HT1080 (cell line): Measurements from ENCODE around the gene PPARA. TPM values are rescaled to one million over a fixed set of nuclear protein-coding genes. Genes with fewer than 3 reads are reported as not detected.
"Not testable (repeated sequence)": the region's sequence is repeated elsewhere in the genome, so short reads cannot be mapped to it uniquely, and the experiment has no call there.

Experiments used
- DNase-seq: peaks from one replicate; pipeline ENCODE4 v3.0.0-alpha.2; 2015; ENCODE audit warnings: low read depth
- total RNA-seq: library from RNA; depleted of rRNA; stranded (reverse); fragments of >200 nt; shearing (Covaris generic); gene quantifications from 2 replicates; pipeline ENCODE4 v1.2.3, GENCODE V29; 2014

Gene PPARA
- total RNA-seq, 1 experiment from 2014 or later: 4.3 TPM

DNA sequence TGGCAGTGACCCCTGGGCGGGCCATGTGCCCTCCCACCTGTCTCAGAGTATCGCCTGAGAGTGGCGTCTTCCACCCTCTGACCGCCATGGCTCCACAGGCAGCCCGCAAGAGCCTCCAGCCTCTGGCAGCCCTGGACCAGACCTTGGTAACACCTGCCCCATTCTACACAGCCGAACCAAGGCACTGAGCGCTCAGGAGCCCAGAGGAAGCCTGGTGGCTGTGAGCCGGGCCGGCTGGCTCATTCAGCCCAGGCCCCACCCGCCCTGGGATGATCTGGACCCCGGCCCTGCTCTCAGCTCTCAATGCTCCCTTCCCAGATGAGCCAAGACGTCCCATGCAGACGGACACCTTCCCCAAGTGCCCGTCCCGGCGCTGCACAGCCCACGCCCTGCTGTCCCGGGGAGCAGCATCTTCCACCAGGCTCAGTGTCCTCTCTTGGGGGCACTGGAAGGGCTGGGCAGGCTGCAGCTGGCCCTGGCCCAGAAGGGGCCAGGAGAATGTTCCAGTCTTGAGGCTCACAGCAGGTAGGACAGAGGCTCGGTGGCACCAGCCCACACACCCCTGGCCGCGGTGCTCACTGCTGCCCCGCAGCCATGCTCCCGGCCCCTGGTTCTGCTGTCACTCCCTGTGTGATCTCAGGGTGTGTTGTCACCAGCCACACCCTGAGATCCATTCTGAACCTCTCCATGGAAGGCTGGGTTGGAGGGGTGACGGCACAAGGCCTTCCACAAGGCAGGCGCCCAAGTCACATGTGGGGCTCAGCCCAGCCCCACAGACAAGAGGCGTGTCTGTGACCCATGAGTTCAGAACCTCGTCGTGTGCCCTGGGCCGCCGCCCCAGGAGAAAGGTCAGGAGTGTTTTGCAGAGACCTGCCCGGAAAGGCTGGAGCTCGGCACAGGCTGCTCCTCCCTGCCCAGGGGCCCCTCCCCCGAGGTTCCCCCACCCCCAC is 24.2 kb upstream of the PPARA start:
- DNase-seq: no peak

DNA sequence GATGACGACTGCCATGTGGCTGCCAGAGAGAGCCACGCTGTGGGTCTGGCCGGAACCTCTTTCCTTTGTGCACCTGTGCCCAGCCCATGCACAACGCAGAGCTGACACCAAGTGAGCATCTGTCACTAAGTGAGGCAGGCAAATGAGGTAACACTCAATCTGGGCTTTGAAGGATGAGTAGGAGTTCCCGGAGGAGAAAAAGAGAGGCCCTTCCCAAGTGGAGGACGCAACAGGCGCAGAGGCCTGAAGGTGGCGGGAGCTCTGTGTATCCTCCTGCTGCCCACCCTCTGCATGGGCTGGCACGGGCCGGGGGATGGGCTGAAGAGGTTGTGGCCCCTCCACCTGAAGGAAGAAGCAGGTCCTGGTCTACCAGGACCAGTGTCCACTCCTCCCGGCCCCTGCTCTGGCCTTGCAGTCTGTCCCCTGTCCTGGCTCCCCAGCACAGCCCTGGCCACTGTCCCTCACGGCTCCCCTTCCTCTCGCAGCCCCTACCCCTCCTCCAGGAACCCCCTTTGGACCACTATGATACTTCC is 23.4 kb upstream of the PPARA start:
- DNase-seq: no peak

DNA sequence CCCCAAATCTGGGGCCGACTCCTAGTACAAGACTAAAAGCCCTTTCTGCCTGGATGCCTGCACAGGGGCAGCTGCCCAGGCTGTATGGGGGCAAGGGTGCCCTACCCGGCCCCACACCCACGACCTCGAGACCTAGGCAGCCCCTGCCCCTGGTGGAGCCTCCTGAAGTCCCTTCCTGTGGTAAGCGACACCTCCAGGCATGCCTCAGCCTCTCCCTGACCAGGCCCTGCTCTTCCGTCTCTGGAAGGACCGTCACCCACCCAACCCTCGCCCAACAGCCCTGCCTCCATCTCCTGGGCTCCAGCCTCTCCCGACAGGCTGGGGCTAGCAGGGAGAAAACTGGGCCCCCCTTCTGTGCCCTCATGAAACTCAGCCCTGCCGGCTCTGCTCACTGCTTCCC is 22.8 kb upstream of the PPARA start:
- no peak for DNase-seq

DNA sequence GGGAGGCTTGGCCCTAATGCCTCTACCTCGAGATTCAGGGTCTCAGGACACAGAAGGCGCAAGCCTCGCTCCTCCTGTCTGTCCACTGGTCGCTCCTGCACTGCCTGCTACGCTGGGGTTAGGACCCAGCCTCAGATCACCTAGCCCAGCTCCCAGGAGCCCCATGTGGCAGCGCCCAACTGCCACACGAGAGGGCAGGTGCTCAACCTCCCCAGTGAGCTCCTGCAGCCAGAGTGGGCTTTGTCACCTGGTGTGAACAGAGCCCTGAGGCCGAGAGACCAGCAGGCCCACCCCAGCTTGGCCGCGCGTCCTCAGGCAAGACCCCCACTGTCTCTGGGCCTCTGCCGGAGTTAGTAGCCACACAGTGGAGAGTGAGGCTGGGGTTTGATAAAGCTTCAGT is 21.7 kb upstream of the PPARA start:
- no peak for DNase-seq

DNA sequence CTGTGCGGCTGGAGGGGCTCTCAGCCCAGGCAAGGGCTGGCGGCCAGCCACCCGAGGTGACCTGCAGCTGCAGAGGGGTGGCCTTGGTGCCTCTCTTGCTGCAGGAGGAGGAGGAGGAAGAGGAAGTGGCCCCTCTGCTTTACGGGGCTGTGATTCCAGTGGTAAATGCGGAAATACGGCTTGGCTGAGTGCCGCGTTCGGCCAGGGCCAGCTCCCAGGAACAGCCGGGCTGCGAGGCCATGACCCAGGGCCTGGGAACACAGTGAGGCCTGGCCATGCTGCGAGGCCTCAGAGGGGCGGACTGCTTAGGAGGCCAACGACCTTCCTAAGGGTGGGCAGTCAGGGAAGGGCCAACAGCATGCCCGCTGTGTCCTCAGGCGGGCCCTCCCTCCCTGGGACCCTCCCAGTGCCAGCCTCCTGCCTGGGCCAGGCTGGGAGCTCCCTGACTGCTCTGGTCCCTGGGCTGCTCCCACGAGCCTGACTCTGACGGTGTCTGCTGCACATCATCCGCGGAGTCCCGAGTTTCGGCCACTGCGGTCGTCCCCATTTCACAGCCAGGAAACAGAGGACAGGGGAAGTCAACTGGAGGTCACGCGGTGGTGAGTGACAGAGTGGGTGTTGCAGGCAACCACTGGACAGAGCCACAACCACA is 20.8 kb upstream of the PPARA start:
- DNase-seq: no peak

DNA sequence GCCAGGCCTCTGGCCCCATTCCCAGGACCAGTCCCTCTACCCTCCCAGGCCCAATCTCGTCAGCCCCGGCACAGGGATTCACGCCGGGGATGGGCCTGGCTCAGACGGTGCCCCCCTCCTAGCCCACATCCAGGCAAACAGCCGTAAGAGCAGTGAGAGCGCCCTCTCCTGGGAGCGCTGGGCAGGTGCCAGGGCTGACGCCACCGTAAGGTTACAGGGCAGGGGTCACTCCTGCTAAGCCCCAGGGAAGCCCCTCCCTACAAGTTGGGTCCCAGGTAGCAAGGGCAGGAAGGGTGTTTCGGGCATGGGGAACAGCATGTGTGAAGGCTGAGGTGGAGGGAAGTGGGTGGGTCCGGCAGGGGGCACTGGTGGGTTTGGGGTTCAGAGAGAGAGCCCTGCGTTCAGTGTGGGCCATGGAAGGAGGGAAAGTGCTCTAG is 19.2 kb upstream of the PPARA start:
- DNase-seq: no peak

DNA sequence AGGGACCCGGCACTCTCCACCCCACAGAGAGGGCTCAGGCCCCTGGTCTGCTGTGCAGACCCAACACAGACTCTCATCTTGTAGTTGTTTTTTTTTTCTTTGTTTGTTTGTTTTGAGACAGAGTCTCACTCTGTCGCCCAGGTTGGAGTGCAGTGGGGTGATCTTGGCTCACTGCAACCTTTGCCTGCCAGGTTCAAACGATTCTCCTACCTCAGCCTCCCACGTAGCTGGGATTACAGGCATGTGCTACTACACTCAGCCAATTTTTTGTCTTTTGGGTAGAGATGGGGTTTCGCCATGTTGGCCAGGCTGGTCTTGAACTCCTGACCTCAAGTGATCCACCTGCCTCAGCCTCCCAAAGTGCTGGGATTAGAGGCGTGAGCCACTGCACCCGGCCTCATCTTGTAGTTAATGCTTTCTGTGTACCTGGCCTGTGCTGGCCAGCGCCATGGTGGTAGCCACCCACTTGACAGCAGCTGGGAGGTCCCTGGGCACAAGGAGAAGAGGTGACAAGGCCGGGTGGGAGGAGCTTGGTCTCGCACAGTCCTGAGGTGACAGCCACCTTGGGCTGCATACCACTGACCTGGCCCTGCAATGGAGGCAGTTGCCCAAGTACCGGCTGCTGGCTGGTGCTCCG is 18.0 kb upstream of the PPARA start:
- DNase-seq: not testable (repeated sequence)

DNA sequence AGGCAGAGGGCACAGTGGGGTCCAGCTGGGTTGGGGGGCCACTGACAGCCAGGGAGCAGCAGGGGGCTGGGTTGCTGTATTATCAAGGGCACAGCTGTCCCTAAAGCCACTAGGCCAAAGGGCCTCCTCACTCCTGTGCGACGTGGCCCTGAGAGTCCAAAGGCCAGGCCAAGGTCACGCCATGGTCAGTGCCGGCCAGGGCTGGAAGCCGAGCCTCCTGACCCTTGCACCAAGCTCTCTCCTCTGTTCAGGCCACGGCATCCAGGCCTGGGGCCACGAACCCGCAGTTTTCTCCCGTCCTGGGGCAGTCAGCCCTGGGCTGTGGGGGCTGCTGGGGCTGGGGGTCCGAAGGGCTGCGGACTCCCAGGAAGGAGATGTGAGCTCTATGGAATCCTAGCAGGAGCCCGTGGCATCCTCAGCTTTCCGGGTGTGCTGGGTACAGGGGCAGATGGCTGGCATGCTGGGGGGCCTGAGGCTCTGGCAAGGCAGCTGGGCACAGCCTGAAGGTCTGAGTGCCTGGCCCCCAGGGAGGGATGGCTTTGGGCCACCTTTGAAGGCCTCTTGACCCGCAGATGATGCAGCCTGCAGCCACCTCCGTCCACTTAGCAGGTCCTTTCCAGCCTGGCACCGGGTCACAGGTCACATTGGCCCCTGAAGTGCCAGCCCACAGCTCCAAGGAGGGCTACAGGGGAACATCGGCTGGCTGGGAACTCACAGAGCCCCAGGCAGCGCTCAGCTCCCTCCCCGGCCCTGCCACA is 17.3 kb upstream of the PPARA start:
- no peak for DNase-seq

DNA sequence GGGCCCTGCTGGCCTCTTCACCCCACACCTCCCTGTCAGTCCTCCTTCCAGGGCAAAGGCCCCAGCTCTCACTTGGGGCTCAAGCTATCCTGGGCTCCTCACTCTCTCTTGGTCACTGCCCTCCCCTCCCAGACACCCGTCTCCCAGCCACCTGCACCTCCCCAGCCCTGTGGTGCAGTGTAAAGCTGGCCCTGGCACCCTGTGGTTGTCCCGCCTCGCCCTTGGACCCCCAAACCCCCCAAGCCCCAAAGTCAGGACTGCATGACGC is 16.8 kb upstream of the PPARA start:
- DNase-seq: no peak

DNA sequence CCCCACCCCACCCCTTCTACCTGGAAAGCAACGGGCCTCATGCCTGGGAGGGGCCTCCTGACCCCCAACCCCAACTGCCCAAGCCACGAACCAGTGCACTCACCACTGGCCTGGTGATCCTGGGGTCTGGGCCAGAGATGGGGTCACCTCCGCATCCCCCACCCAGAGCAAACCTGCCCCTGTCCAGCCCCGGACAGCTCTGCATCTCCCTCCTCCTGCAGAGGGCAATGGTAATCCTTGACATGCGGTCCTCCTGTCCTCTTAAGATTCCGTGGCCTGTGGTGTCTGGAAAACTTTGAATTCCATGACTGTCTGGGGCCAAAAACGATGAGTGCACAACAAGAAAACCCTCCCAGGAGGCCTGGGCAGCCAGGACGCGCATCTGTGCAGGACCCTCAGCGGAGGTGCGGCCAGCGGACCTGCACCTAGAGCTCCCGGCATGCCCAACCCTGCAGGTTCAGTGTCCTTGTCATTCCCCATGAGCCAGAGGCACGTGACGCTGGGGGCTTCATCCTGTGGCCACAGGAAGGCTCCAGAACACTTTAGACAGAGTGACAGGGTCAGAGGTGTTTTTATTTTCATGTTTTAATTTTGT is 16.1 kb upstream of the PPARA start:
- no peak for DNase-seq

DNA sequence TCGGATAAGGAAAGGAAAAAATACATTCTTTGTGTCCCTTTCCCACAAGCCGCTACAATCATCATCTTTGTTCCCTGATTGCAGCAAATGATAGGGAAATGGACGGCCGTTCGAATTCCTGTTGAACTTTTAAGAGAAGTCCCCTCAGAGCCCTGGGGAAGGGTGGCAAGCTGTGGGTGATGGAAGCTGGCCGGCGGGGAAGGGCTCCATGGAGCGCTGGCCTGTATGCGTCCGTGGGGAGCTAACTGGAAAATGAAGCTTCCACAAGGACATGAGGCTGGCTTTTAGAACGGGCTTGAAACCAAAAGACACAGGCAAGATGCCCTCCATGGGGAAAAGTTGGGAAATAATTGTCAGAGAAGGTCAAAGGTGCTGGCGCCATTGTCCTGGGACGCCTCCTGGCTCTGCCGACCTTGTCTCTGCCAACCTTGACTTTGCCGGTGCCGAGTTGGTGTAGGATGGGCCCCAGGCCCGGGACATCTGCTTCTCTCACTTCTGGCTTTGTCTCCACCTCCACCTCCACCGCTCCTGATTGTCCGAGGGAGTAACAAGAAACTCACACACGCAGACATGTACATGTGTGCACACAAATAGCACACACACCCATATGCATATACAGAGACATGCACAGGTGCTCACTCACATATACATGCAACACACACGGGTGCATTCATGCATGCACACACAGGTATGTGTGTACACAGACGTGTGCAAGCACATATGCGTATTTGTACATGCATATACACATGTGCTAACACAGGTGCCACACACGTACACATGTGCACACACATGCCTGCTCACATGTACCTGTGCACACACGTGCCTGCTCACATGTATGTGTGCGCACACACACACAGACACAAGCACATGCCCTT is 14.5 kb upstream of the PPARA start:
- no peak for DNase-seq

DNA sequence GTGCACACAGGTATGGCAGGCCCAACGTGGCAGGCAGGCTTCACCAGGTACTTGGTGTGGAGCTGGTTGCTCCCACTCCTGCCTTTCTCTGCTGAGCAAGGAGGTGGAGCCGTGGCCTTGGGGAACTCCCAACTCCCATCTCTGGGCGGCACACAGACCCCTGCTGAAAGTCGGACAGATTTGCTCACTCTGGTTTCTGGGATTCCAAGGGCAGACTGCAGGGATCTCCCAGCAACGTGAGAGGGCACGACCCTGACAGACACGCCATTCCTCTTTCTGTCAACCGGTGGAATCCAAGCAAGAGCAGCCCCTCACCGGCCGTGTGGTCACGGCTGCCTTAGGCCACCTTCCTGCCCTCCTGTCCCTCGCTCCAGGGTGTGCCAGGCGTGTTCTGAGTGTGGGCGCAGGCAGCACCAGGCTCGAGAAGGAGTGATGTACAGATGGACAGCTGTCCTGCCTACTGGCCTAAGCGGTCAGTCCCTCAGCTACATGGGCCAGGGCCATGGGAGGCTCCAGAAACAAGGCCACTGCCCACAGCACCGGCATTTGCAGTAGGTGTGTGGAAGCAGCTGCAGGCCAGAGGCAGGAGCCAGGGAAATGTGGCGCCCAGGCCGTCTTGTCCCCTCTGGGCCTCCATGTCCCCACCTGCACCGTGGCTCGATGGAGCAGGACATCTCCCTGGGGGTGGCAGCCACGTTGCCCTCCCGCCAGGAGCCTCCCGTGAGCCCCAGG is 13.7 kb upstream of the PPARA start:
- DNase-seq: no peak

DNA sequence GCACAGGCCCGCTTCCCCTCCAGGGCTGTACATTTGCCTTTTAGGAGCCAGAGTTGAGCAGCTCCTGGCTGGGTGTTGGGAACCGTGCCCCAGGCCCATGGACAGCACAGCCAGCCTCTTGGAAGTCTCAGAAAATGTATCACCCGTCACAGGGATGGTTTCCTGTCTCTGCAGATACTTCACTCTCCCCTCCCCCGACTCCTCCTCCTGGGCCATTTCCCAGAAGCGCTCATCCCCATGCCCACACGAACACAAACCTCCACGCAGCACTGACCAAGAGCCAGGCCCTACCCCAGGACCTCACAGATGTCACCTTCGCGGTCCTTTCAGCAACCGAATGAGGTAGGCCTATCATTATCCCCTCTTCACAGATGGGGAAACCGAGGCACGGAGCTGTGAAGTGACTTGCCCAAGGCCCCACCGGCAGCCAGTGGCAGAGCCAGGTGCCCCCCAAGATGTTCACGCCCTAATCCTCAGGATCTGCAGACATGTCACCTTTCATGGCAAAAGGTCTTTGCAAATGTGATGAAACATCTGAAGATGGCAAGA is 13.0 kb upstream of the PPARA start:
- no peak for DNase-seq

DNA sequence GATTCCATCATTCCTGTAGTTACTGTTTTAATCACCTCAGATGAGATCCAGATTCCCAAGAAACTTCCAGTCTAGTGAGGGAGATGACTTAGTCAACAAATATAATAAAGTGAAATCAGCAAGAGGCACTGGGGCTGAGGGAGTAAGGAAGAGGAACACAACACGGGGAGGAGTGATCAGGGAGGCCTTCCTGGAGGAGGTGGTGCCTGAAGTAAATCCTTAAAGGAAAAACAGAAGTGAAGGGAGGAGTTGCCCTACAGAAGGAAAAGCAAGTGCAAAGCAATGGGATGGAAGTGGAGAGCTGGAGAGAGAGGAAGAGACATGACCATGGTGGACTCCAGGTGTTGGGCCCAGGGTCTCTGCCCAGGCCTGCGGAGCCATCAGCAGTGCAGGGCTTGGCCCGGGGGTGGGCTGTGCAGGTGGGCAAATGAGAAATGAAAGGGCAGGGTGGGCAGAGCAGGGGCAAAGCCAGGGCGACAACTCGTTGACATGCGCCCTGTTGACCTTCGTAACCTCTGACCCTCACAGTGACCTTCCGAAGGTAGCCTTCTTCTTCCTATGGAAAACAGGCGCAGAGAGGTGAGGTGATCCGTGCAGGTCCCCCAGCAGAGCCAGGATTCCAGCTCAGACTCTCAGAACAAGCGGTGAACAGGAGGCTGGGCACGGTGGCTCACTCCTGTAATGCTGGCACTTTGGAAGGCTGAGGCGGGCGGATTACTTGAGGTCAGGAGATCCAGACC is 12.1 kb upstream of the PPARA start:
- DNase-seq: no peak

DNA sequence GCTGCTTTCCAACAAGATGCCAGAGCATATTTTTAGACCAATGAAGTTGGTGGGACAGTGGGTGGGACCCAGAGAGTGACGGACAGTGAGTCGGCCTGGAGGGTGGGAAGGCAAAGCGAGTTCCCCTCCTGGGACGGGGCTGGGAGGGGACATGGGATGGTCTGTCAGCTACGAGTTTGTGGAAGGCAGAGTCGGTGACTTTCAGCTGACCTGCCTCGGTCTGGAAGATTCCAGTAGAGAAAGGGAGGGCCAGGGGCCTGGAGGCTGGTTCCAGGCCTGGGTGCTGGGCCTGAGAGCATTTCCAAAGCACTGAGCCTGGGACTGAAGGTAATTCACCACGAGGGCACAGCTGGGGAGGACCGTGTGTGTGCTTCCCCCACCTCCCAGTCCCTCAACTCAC is 10.9 kb upstream of the PPARA start:
- not testable (repeated sequence) for DNase-seq

DNA sequence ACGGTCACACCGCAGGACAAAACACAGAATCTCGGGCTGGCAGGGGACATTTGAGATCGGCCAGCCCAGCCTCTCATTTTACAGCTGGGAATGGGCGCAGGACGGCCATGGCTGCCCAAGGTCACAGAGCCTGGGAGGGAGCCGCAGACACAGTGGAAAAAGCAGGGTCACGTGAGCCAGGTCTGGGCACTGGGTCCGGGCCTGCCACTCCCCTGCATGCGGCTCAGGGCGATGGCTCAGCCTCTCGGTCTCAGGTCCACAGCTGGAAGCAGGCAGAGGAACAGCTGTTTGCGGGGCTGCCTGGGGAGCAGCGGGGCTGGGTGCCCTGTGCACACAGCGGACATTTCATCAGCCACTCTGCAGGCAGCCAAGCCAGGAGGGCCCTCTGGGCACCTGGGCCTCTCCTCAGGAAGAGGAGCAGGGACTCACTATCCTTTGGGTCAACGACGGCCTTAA is 10.4 kb upstream of the PPARA start:
- DNase-seq: no peak

DNA sequence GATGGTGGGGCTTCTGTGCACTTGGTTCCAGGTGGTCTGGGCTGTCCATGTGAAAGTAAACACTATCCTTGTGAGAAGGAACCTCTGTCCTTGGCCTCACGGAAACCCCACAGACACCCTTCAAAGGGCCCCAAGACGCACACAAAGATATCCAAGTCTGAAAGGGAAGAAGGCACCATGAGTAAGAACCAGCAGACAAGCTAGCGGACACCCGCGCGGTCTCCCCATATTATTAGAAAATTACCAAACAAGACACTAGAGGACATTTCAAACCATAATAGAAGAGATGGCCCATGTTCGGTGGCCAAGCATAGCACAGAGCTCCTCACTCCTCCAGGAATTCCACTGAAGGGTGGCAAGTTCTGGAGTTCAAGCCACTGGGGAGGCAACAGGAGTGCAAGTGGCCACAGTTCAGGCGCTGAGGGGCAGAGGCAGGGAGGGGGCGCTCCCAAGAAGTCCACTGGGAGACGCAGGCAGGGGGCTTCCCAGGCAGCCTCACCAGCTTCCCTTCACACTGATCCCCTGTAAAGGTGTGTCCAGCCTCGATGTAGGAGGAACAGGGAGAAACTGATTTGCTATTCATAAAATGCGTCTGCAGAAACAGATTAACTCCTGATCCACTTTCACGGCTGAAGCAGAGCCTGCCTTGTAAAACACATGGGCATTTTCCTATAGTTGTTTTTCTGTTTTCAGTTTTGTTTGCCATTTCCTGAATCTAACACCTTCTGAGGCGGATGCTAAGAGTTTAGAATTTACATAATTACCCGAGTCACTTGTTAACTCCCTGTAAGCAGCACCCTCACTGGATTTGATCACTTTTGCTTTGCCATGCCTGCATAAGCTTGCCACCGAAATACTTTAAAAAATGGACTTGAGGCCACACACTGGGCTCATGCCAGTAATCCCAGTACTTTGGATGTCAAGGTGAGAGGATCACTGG is 9.1 kb upstream of the PPARA start:
- no peak for DNase-seq
